ENCODE data around the gene CELSR1. TPM values are rescaled to one million over a fixed set of nuclear protein-coding genes. Genes with fewer than 3 reads are reported as not detected.

Gene CELSR1
- total and polyA plus RNA-seq, 2 donors (not counting 1 experiment from before 2014, with no cell fraction given): 30.2 to 34.8 TPM

DNA sequence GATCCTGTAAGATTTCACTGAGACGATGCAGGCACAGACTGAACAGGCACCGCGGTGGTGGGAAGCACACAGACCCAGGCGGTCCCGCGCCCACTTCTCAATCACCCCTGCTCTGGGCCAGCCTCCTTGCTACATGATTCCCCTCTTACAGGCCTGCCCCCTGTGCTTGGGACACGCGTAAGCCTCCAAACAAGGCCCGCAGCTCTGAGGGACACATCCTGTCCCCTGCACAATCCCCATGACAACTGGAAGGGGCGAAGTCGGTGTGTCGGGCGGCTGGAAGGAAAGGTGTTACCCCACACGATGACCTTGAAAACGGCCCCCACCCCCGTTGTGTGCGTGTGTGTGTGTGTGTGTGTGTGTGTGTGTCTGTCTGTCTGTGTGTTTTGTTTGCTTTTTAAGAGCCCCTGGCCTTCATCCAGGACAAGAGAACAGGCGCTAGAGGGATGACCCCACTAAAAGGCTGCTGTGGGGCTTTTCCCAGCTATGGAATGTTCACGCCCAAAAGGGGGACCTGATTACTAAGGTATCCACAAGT is 13.1 kb downstream of the CELSR1 start:
- no peak for TF ChIP-seq EZH2 (IDR thresholded peaks at IDR 0.05; ENCODE audit: borderline replicate concordance, insufficient read depth, low read depth, low read length, poor library complexity, severe bottlenecking)
- TF ChIP-seq, protein P1, sequence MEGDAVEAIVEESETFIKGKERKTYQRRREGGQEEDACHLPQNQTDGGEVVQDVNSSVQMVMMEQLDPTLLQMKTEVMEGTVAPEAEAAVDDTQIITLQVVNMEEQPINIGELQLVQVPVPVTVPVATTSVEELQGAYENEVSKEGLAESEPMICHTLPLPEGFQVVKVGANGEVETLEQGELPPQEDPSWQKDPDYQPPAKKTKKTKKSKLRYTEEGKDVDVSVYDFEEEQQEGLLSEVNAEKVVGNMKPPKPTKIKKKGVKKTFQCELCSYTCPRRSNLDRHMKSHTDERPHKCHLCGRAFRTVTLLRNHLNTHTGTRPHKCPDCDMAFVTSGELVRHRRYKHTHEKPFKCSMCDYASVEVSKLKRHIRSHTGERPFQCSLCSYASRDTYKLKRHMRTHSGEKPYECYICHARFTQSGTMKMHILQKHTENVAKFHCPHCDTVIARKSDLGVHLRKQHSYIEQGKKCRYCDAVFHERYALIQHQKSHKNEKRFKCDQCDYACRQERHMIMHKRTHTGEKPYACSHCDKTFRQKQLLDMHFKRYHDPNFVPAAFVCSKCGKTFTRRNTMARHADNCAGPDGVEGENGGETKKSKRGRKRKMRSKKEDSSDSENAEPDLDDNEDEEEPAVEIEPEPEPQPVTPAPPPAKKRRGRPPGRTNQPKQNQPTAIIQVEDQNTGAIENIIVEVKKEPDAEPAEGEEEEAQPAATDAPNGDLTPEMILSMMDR (IDR thresholded peaks at IDR 0.05): no peak
- no peaks in the 10 kb centered on the region for H3K79me2 ChIP-seq (ENCODE audit: control insufficient read depth, insufficient read depth, low read length)
- no peaks in the 10 kb centered on the region for H3K4me1 Mint-ChIP-seq
- H3K9ac ChIP-seq (ENCODE audit: low read length): no peak overlapping the region
- no peaks in the 10 kb centered on the region for H3K36me3 ChIP-seq (replicated peaks in 1 of 2; ENCODE audit: control extremely low read depth in 1 of 2, control insufficient read depth in 1 of 2, extremely low read depth in 1 of 2, insufficient read depth in 2 of 2, low read length in 1 of 2)
- H3K4me1 ChIP-seq (ENCODE audit: control insufficient read depth in 2 of 2, insufficient read depth in 2 of 2, low read length in 2 of 2): no peaks in the 10 kb centered on the region
- H3K27me3 Mint-ChIP-seq: peaks cover 22% of the 10 kb centered on the region
- DNase-seq (no peak), ATAC-seq (ENCODE audit: low read depth) (no peak)
- no peak overlapping the region for H2AFZ ChIP-seq (ENCODE audit: insufficient read depth, low read depth, low read length, poor library complexity, severe bottlenecking)
- H3K27ac ChIP-seq (ENCODE audit: low read length in 2 of 2): no peak overlapping the region
- no peak overlapping the region for H3K4me3 ChIP-seq (ENCODE audit: control extremely low read depth in 1 of 5, extremely low read depth in 1 of 5, insufficient read depth in 1 of 5, low read depth in 2 of 5, low read length in 4 of 5)
- no peaks in the 10 kb centered on the region for H3K9me3 ChIP-seq (ENCODE audit: control extremely low read depth in 1 of 3, control insufficient read depth in 2 of 3, insufficient read depth in 1 of 3, low read length in 2 of 3)
- ChIA-PET POLR2A (no interaction called here), CTCF (interaction anchor here (1.2 kb wide), 1 partner anchor 157 kb away, joined by 5 read pairs; no protein-coding TSS in a partner anchor)
- no peaks in the 10 kb centered on the region for H3K9me3 Mint-ChIP-seq (ENCODE audit: insufficient read depth)
- H3K27me3 ChIP-seq (replicated peaks in 1 of 4; ENCODE audit: control extremely low read depth in 1 of 4, control insufficient read depth in 3 of 4, insufficient read depth in 4 of 4, low read length in 3 of 4): peaks cover 0 to 7% (median 0%) of the 10 kb centered on the region in 4 experiments
- H3K27ac Mint-ChIP-seq: no peak overlapping the region
- WGBS (ENCODE audit: insufficient coverage): 94% methylated on average over 16 of the region's 19 CpGs
- H3K4me3 Mint-ChIP-seq: no peak overlapping the region
- no peak overlapping the region for H3K4me2 ChIP-seq (replicated peaks; ENCODE audit: low read depth, low read length, poor library complexity, severe bottlenecking)
- no peaks in the 10 kb centered on the region for H4K20me1 ChIP-seq (ENCODE audit: control insufficient read depth, insufficient read depth, low read length, poor library complexity, severe bottlenecking)
- intact Hi-C loops (cut with micrococcal nuclease): no loop called here

DNA sequence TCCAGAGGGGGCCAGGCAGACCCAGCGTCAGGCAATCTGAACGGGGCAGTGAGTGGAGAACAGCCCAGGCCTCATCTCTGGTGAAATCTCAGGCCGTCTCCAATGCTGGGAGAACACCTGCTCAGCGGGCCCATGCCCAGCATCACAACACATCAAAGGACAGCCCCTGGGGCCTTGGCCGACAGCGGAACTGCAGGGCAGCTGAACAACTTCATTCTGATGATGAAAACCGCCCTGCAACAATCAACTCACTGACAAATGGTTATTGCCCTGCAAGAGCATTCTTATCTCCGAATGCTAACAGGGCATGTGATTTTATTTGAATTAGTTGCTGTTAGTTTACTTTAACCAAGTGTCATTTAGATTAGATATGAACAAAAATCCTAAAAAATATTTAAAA is 14.6 kb downstream of the CELSR1 start:
- Histone ChIP-seq H3K9ac (ENCODE audit: low read length) (no peak overlapping the region), H3K4me3 (ENCODE audit: control extremely low read depth in 1 of 5, extremely low read depth in 1 of 5, insufficient read depth in 1 of 5, low read depth in 2 of 5, low read length in 4 of 5) (no peak overlapping the region), H3K9me3 (ENCODE audit: control extremely low read depth in 1 of 3, control insufficient read depth in 2 of 3, insufficient read depth in 1 of 3, low read length in 2 of 3) (no peaks in the 10 kb centered on the region), H3K4me1 (ENCODE audit: control insufficient read depth in 2 of 2, insufficient read depth in 2 of 2, low read length in 2 of 2) (no peaks in the 10 kb centered on the region), H2AFZ (ENCODE audit: insufficient read depth, low read depth, low read length, poor library complexity, severe bottlenecking) (no peak overlapping the region), H3K4me2 (replicated peaks; ENCODE audit: low read depth, low read length, poor library complexity, severe bottlenecking) (no peak overlapping the region), H4K20me1 (ENCODE audit: control insufficient read depth, insufficient read depth, low read length, poor library complexity, severe bottlenecking) (no peaks in the 10 kb centered on the region), H3K79me2 (ENCODE audit: control insufficient read depth, insufficient read depth, low read length) (no peaks in the 10 kb centered on the region), H3K36me3 (replicated peaks in 1 of 2; ENCODE audit: control extremely low read depth in 1 of 2, control insufficient read depth in 1 of 2, extremely low read depth in 1 of 2, insufficient read depth in 2 of 2, low read length in 1 of 2) (no peaks in the 10 kb centered on the region), H3K27ac (ENCODE audit: low read length in 2 of 2) (no peak overlapping the region), H3K27me3 (replicated peaks in 1 of 4; ENCODE audit: control extremely low read depth in 1 of 4, control insufficient read depth in 3 of 4, insufficient read depth in 4 of 4, low read length in 3 of 4) (peaks cover 0 to 3% (median 0%) of the 10 kb centered on the region in 4 experiments)
- TF ChIP-seq EZH2 (IDR thresholded peaks at IDR 0.05; ENCODE audit: borderline replicate concordance, insufficient read depth, low read depth, low read length, poor library complexity, severe bottlenecking): no peak
- TF ChIP-seq, protein P1 (IDR thresholded peaks at IDR 0.05): no peak
- peaks cover 15% of the 10 kb centered on the region for H3K27me3 Mint-ChIP-seq
- no peaks in the 10 kb centered on the region for H3K9me3 Mint-ChIP-seq (ENCODE audit: insufficient read depth)
- ChIA-PET POLR2A (no interaction called here), CTCF (interaction anchor here (1.2 kb wide), 1 partner anchor 155 kb away, joined by 3 read pairs; no protein-coding TSS in a partner anchor)
- WGBS (ENCODE audit: insufficient coverage): 41% methylated on average over 4 of the region's 8 CpGs
- no peak for ATAC-seq (ENCODE audit: low read depth)
- H3K27ac Mint-ChIP-seq: no peak overlapping the region
- no peak overlapping the region for H3K4me3 Mint-ChIP-seq
- no peaks in the 10 kb centered on the region for H3K4me1 Mint-ChIP-seq
- DNase-seq: no peak
- intact Hi-C loops (cut with micrococcal nuclease): no loop called here
